DOHH2 (cell line): ENCODE measurements around the gene RNASEH2A.

Source experiments
- EZH2phosphoT487 ChIP-seq: fragments of 200-600 bp; sonication (generic); IDR thresholded peaks from 2 replicates; pipeline ENCODE4 v1.6.1; 2017; ENCODE audit warnings: borderline replicate concordance, mild to moderate bottlenecking, antibody characterized with exemption, low read length, moderate library complexity, mixed read lengths
- TF ChIP-seq, protein P1 (sequence below): fragments of 200-600 bp; sonication (generic); IDR thresholded peaks from one replicate; pipeline ENCODE4 v1.5.1; 2014; ENCODE audit warnings: antibody characterized with exemption, mild to moderate bottlenecking, low read depth, low read length; ENCODE audit not compliant: poor library complexity, severe bottlenecking

DNA sequence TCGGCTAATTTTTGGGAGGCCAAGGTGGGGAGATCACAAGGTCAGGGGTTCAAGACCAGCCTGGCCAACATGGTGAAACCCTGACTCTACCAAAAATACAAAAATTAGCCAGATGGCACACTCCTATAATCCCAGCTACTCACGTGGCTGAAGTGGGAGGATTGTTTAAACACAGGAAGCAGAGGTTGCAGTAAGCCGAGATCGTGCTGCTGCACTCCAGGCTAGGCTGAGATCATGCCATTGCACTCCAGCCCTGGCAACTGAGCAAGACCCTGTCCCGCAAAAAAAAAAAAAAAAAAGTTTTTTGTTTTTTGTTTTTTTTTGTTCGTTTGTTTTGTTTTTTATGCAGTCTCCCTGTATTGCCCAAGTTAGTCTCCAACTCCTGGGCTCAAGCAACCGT, 53.2 kb downstream of the RNASEH2A start:
- TF ChIP-seq, protein P1, sequence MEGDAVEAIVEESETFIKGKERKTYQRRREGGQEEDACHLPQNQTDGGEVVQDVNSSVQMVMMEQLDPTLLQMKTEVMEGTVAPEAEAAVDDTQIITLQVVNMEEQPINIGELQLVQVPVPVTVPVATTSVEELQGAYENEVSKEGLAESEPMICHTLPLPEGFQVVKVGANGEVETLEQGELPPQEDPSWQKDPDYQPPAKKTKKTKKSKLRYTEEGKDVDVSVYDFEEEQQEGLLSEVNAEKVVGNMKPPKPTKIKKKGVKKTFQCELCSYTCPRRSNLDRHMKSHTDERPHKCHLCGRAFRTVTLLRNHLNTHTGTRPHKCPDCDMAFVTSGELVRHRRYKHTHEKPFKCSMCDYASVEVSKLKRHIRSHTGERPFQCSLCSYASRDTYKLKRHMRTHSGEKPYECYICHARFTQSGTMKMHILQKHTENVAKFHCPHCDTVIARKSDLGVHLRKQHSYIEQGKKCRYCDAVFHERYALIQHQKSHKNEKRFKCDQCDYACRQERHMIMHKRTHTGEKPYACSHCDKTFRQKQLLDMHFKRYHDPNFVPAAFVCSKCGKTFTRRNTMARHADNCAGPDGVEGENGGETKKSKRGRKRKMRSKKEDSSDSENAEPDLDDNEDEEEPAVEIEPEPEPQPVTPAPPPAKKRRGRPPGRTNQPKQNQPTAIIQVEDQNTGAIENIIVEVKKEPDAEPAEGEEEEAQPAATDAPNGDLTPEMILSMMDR = no peak
- no peak for TF ChIP-seq EZH2phosphoT487
